C4-2B (cell line): Measurements from ENCODE around the gene KCNJ9.

Experiments
- ZFX ChIP-seq: fragments of 450-650 bp; IDR thresholded peaks from 2 replicates; pipeline ENCODE4 v1.6.1; 2017
- TF ChIP-seq, protein P1 (sequence below): fragments of 450-650 bp; conservative IDR thresholded peaks from 2 replicates; pipeline ENCODE4 v1.5.1; 2017; ENCODE audit warnings: mild to moderate bottlenecking

DNA sequence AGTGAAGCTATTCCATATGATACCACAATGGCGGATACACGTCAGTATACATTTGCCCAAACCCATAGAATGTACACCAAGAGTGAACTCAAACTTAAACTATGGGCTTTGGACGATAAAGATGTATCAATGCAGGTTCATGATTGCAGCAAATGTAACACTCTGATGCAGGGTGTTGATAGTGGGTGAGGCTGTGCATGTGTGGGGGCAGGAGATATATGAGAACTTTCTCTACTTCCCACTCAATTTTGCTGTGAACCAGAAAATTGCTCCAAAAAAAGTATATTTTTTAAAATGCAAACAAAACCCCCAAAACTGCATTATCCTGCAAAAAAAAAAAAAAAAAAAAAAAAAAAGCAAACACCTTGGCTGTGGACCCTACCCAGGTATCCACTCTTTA is 37.6 kb downstream of the KCNJ9 start:
- TF ChIP-seq, protein P1, sequence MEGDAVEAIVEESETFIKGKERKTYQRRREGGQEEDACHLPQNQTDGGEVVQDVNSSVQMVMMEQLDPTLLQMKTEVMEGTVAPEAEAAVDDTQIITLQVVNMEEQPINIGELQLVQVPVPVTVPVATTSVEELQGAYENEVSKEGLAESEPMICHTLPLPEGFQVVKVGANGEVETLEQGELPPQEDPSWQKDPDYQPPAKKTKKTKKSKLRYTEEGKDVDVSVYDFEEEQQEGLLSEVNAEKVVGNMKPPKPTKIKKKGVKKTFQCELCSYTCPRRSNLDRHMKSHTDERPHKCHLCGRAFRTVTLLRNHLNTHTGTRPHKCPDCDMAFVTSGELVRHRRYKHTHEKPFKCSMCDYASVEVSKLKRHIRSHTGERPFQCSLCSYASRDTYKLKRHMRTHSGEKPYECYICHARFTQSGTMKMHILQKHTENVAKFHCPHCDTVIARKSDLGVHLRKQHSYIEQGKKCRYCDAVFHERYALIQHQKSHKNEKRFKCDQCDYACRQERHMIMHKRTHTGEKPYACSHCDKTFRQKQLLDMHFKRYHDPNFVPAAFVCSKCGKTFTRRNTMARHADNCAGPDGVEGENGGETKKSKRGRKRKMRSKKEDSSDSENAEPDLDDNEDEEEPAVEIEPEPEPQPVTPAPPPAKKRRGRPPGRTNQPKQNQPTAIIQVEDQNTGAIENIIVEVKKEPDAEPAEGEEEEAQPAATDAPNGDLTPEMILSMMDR, result no peak
- no peak for TF ChIP-seq ZFX
